MM.1S (cell line): Measurements from ENCODE around the gene KIAA0040.

Experiments used
- EZH2 ChIP-seq: fragments of 300-600 bp; sonication (generic); optimal IDR thresholded peaks from 2 replicates; pipeline ENCODE3; 2017; ENCODE audit warnings: low read depth, mild to moderate bottlenecking, antibody characterized with exemption, low read length, mixed read lengths
- EZH2phosphoT487 ChIP-seq: fragments of 300-600 bp; sonication (generic); IDR thresholded peaks from 2 replicates; pipeline ENCODE4 v1.6.1; 2018; ENCODE audit warnings: antibody characterized with exemption, low read length
- TF ChIP-seq, protein P1 (sequence below): fragments of 300-600 bp; sonication (generic); IDR thresholded peaks from 2 replicates; pipeline ENCODE4 v1.5.1; 2016; ENCODE audit warnings: antibody characterized with exemption, low read length, mixed read lengths

DNA sequence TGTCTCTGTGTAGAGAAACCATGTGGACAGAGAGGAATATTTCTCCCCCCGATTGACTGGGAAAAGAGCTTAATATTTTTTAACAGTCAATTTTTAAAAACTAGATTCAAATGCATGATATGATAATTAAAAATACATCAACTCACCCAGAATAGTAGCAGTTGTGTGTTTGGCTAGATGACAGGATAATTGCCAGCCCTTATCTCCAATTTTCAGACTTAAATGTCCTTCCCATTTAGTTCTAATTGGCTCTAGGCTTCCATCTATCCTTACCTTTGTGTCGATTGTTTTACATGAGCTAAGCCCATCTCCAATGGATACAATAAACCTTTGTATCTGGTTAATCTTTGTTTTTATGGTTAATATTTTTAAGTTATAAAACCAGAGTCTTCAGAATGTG lies 23.9 kb upstream of the KIAA0040 start:
- TF ChIP-seq, protein P1, sequence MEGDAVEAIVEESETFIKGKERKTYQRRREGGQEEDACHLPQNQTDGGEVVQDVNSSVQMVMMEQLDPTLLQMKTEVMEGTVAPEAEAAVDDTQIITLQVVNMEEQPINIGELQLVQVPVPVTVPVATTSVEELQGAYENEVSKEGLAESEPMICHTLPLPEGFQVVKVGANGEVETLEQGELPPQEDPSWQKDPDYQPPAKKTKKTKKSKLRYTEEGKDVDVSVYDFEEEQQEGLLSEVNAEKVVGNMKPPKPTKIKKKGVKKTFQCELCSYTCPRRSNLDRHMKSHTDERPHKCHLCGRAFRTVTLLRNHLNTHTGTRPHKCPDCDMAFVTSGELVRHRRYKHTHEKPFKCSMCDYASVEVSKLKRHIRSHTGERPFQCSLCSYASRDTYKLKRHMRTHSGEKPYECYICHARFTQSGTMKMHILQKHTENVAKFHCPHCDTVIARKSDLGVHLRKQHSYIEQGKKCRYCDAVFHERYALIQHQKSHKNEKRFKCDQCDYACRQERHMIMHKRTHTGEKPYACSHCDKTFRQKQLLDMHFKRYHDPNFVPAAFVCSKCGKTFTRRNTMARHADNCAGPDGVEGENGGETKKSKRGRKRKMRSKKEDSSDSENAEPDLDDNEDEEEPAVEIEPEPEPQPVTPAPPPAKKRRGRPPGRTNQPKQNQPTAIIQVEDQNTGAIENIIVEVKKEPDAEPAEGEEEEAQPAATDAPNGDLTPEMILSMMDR, result no peak
- TF ChIP-seq EZH2 (no peak), EZH2phosphoT487 (no peak)
